Brain microvascular endothelial cell (primary cell): ENCODE results near the gene APBA1.

ENCODE experiments used
- DNase-seq: peaks from one replicate; pipeline ENCODE4 v3.0.0-alpha.2; 2020
- H3K27ac ChIP-seq: fragments of 250-450 bp; sonication (Bioruptor Pico); 2 replicates; pipeline ENCODE4 v1.5.1; 2020; ENCODE audit warnings: mild to moderate bottlenecking, moderate library complexity
- H3K27me3 ChIP-seq: fragments of 250-450 bp; sonication (Bioruptor Pico); replicated peaks from 2 replicates; pipeline ENCODE4 v1.5.1; 2020; ENCODE audit warnings: mild to moderate bottlenecking
- H3K36me3 ChIP-seq: fragments of 250-450 bp; sonication (Bioruptor Pico); replicated peaks from 2 replicates; pipeline ENCODE4 v1.5.1; 2020; ENCODE audit warnings: mild to moderate bottlenecking
- H3K4me3 ChIP-seq: 2 replicates; pipeline ENCODE4 v1.5.1; 2011; ENCODE audit warnings: low read depth, mild to moderate bottlenecking, control low read depth, low read length, moderate library complexity
- CTCF ChIP-seq: IDR thresholded peaks from 2 replicates; pipeline ENCODE4 v1.5.1; 2011; ENCODE audit warnings: low read depth, mild to moderate bottlenecking, moderate library complexity, low read length, control low read depth, inconsistent platforms; ENCODE audit errors: missing control alignments
- in situ Hi-C: cut with HindIII; loops from 2 replicates; pipeline ENCODE4 v1.10.0; 2017; ENCODE audit warnings: low sequenced_read_pairs, low pct_ligation_motif_present

APBA1 gene

GRCh38 chr9:69615880-69616279 lies 56.3 kb downstream of the APBA1 start:
- no peak for TF ChIP-seq CTCF
- Histone ChIP-seq H3K27ac (no peak overlapping the region), H3K27me3 (no peaks in the 10 kb centered on the region), H3K36me3 (no peaks in the 10 kb centered on the region), H3K4me3 (no peak overlapping the region)
- in situ Hi-C loops = no loop called here
- DNase-seq = no peak

GRCh38 chr9:69611221-69611620 lies 61.0 kb downstream of the APBA1 start:
- Histone ChIP-seq H3K27ac (no peak overlapping the region), H3K4me3 (no peak overlapping the region), H3K27me3 (no peaks in the 10 kb centered on the region), H3K36me3 (no peaks in the 10 kb centered on the region)
- no peak for TF ChIP-seq CTCF
- DNase-seq = no peak
- in situ Hi-C loops = no loop called here

DNA sequence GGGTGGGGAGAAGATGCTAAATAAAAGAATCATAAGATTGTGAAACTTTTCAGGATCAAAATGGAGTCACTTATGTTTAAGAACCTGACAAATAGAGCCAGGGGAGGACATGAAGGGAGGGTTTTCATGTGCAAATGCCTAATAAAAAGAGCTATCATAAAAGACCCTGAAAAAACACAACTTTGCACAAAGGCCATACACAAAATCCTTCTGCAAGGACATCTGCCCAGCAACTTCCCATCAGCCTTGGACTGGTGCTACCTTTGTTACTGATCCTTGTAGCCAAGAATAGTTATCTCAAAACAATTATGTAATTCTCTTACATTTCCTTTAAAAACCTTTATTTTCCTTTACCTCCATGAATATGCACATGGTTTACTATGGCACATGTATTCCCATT lies 63.0 kb downstream of the APBA1 start:
- in situ Hi-C loops = no loop called here
- no peak for DNase-seq
- Histone ChIP-seq H3K4me3 (no peak overlapping the region), H3K27ac (no peak overlapping the region), H3K27me3 (no peaks in the 10 kb centered on the region), H3K36me3 (no peaks in the 10 kb centered on the region)
- TF ChIP-seq CTCF = no peak

- in situ Hi-C loops = no loop called here
- Histone ChIP-seq H3K36me3 (no peaks in the 10 kb centered on the region), H3K27ac (no peak overlapping the region), H3K27me3 (no peaks in the 10 kb centered on the region), H3K4me3 (no peak overlapping the region)
- TF ChIP-seq CTCF = no peak
- no peak for DNase-seq
Observed at GRCh38 chr9:69606089-69606488, 66.1 kb downstream of the APBA1 start.

DNA sequence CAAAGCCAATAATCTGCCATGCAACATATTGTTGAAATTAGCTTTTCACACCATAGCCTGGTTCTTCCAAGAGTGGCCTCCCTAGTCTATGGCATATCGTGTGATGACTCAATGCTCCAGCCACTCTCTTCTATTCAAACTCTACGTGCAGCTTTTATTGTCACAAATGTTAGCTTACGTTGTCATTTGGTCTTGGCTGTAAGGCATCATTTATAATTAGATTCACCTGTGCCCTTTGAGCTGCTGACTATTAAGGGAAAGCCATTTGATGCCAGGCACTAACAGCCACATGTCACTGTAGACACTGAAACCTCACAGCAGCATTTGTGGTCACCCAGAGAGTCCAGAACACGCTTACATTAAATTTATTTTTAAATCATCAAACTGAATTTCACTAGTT lies 66.8 kb downstream of the APBA1 start:
- Histone ChIP-seq H3K27ac (no peak overlapping the region), H3K36me3 (no peaks in the 10 kb centered on the region), H3K27me3 (no peaks in the 10 kb centered on the region), H3K4me3 (no peak overlapping the region)
- in situ Hi-C loops = no loop called here
- TF ChIP-seq CTCF = no peak
- no peak for DNase-seq

GRCh38 chr9:69604568-69605219 lies 67.5 kb downstream of the APBA1 start:
- no peak for TF ChIP-seq CTCF
- H3K27ac ChIP-seq = no peak overlapping the region
- H3K27me3 ChIP-seq = no peaks in the 10 kb centered on the region
- in situ Hi-C loops = no loop called here
- no peak overlapping the region for H3K4me3 ChIP-seq
- no peak for DNase-seq
- no peaks in the 10 kb centered on the region for H3K36me3 ChIP-seq
